A549 (cell line): ENCODE results near the gene FCN1. TPM values are rescaled to one million over a fixed set of nuclear protein-coding genes. Genes with fewer than 3 reads are reported as not detected.

Experiments used
- ATAC-seq, 2 experiments: fragments of 200-7000 bp in 1 of 2; fragments of >200 bp in 1 of 2; cut with Nextera tagmentation in 1 of 2; cut with Tn5 transposase in 1 of 2; 3 replicates each; pipeline versions ENCODE4 v1.8.0 to v1.9.1; 2018 to 2020; ENCODE audit warnings: mild to moderate bottlenecking in 1 of 2, moderate library complexity in 1 of 2
- CTCF ChIA-PET: fragments of 300-600 bp; sonication (Branson Sonifier 250); formaldehyde crosslinking; extraction: SDS; loops from one replicate; lab custom pipeline; 2021; ENCODE audit warnings: antibody characterized with exemption, inconsistent platforms; lab: Yijun Ruan, JAX
- POLR2A ChIA-PET: fragments of 350-600 bp; formaldehyde crosslinking; extraction: SDS; loops from one replicate; lab custom pipeline; 2021; ENCODE audit warnings: antibody characterized with exemption, inconsistent platforms; lab: Yijun Ruan, JAX
- DNase-seq, 2 experiments: peaks; one replicate each; pipeline versions ENCODE4 v3.0.0 to v3.0.0-alpha.2; 2011 to 2016; ENCODE audit warnings: low read depth in 1 of 2, low spot score in 1 of 2
- FAIRE-seq: peaks from 2 replicates; lab custom pipeline; 2011; peaks lifted over from hg19 to GRCh38; lab: Jason Lieb, UNC
- H3K27ac ChIP-seq, 2 experiments: fragments of >200 bp; sonication (Bioruptor Twin); formaldehyde crosslinking; 3 replicates each; pipeline ENCODE4 v1.5.1; 2016 to 2017
- H3K4me1 ChIP-seq: fragments of >200 bp; sonication (Bioruptor Twin); formaldehyde crosslinking; 3 replicates; pipeline ENCODE4 v1.6.1; 2016
- H3K4me2 ChIP-seq: fragments of >200 bp; sonication (Bioruptor Twin); formaldehyde crosslinking; 3 replicates; pipeline ENCODE4 v1.6.1; 2016
- H3K4me3 ChIP-seq: fragments of >200 bp; sonication (Bioruptor Twin); formaldehyde crosslinking; 3 replicates; pipeline ENCODE4 v1.5.1; 2016
- H3K9me3 ChIP-seq: fragments of >200 bp; sonication (Bioruptor Twin); formaldehyde crosslinking; 3 replicates; pipeline ENCODE4 v1.6.1; 2016
- EHMT2 ChIP-seq: fragments of 200-600 bp; sonication (generic); IDR thresholded peaks from 2 replicates; pipeline ENCODE4 v1.6.1; 2016; ENCODE audit warnings: antibody characterized with exemption, low read depth, mild to moderate bottlenecking, moderate library complexity
- EP300 ChIP-seq, 2 experiments: fragments of >200 bp; sonication (Bioruptor Twin); formaldehyde crosslinking; IDR thresholded peaks; 2 replicates in 1 of 2; 3 replicates in 1 of 2; pipeline ENCODE4 v1.6.1; 2016 to 2017
- FOXS1 ChIP-seq: fragments of 250-450 bp; sonication (Bioruptor Pico); IDR thresholded peaks from 2 replicates; pipeline ENCODE4 v1.5.0; 2020; ENCODE audit warnings: mild to moderate bottlenecking, moderate library complexity
- HEYL ChIP-seq: fragments of 250-450 bp; sonication (Bioruptor Pico); IDR thresholded peaks from 2 replicates; pipeline ENCODE4 v1.8.0; 2021; ENCODE audit warnings: mild to moderate bottlenecking, moderate library complexity
- HOXB13 ChIP-seq: fragments of 250-450 bp; sonication (Bioruptor Pico); IDR thresholded peaks from 2 replicates; pipeline ENCODE4 v1.5.0; 2020; ENCODE audit warnings: low read depth, mild to moderate bottlenecking, moderate library complexity
- MYC ChIP-seq: IDR thresholded peaks from 2 replicates; pipeline ENCODE4 v1.6.1; 2012; ENCODE audit warnings: mild to moderate bottlenecking, inconsistent platforms, low read length, improper control_type of control experiment, borderline replicate concordance
- NPAS2 ChIP-seq: fragments of 250-450 bp; sonication (Bioruptor Pico); IDR thresholded peaks from 2 replicates; pipeline ENCODE4 v1.8.0; 2022; ENCODE audit warnings: mild to moderate bottlenecking, moderate library complexity, borderline replicate concordance
- PHF8 ChIP-seq: fragments of 200-600 bp; sonication (generic); IDR thresholded peaks from 2 replicates; pipeline ENCODE4 v1.6.1; 2016; ENCODE audit warnings: low read depth, mild to moderate bottlenecking, antibody characterized with exemption, moderate library complexity, borderline replicate concordance
- RARB ChIP-seq: fragments of 250-450 bp; sonication (Bioruptor Pico); IDR thresholded peaks from 2 replicates; pipeline ENCODE4 v1.8.0; 2021; ENCODE audit warnings: mild to moderate bottlenecking, moderate library complexity
- RCOR1 ChIP-seq: fragments of 150-350 bp; IDR thresholded peaks from 2 replicates; pipeline ENCODE4 v1.6.1; 2014; ENCODE audit warnings: antibody characterized with exemption, low read length, low read depth
- RFX5 ChIP-seq: fragments of 450-650 bp; IDR thresholded peaks from 2 replicates; pipeline ENCODE4 v1.7.1; 2014; ENCODE audit warnings: antibody characterized with exemption, mild to moderate bottlenecking, moderate library complexity
- RNF2 ChIP-seq: fragments of 200-600 bp; sonication (generic); IDR thresholded peaks from 2 replicates; pipeline ENCODE4 v1.6.1; 2016; ENCODE audit warnings: low read depth, mild to moderate bottlenecking, antibody characterized with exemption, moderate library complexity, borderline replicate concordance
- TFCP2L1 ChIP-seq: fragments of 250-450 bp; sonication (Bioruptor Pico); IDR thresholded peaks from 2 replicates; pipeline ENCODE4 v1.5.0; 2021; ENCODE audit warnings: mild to moderate bottlenecking
- TP53 ChIP-seq: fragments of 250-450 bp; sonication (Bioruptor Pico); IDR thresholded peaks from 2 replicates; pipeline ENCODE4 v1.5.0; 2021; ENCODE audit warnings: mild to moderate bottlenecking, moderate library complexity
- ZNF302 ChIP-seq: fragments of 250-450 bp; sonication (Bioruptor Pico); IDR thresholded peaks from 2 replicates; pipeline ENCODE4 v1.9.0; 2021; ENCODE audit warnings: inconsistent platforms, mild to moderate bottlenecking, moderate library complexity
- WGBS: methylation state at CpG from one replicate; pipeline ENCODE4 v1.1.6; 2017; ENCODE audit errors: missing lambda C conversion rate; 5-methylcytosine and 5-hydroxymethylcytosine counted together
- polyA plus RNA-seq, 4 experiments: library from polyadenylated mRNA; depleted of rRNA in 3 of 4; stranded (reverse); fragments of >200 nt; fragmentation: RNase III in 1 of 4; extraction: RNeasy Plus Mini Kit Qiagen cat#74134 plus additional on column Dnase treatment in 1 of 4; gene quantifications; 2 replicates in 3 of 4; 3 replicates in 1 of 4; pipeline ENCODE4 v1.2.3, GENCODE V29; 2011 to 2017
- TF ChIP-seq, protein P1 (sequence below): fragments of 200-600 bp; sonication (generic); IDR thresholded peaks from 2 replicates; pipeline ENCODE4 v1.6.1; 2016; ENCODE audit warnings: antibody characterized with exemption, mild to moderate bottlenecking, moderate library complexity
- TF ChIP-seq, protein P2 (sequence below): IDR thresholded peaks from 2 replicates; pipeline ENCODE4 v1.6.1; 2012; ENCODE audit warnings: low read depth, borderline replicate concordance
- TF ChIP-seq, protein P3 (sequence below): IDR thresholded peaks from 2 replicates; pipeline ENCODE4 v1.6.1; 2012

Gene FCN1
- polyA plus RNA-seq, 2 of the 4 experiments (the other 2 are of a cell fraction): not detected

DNA sequence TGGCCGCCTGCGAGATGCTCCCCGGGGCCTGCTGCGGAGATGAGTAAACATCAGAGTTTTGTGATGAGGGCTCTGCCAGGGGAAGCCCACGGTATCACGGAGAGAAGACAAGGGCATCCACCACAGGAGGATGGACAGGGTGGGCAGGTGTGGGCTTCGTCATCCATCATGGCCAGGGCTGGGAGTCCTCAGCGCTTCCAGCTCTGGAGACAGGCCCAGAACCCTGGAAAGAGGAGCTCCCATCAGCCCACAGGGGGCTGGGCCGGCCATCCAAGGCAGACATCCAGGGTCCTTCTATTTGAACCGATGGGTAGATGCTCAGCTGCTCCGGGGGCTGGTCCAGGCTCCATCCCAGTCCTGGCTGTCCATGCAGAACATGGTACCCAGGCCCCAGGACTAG, 22.1 kb upstream of the FCN1 start:
- 54% methylated on average over 9 of the region's 11 CpGs for WGBS
- no peak overlapping the region for H3K4me3 ChIP-seq
- H3K9me3 ChIP-seq: no peaks in the 10 kb centered on the region
- DNase-seq (no peak), FAIRE-seq (no peak), ATAC-seq (no peak)
- TF ChIP-seq, protein P1, sequence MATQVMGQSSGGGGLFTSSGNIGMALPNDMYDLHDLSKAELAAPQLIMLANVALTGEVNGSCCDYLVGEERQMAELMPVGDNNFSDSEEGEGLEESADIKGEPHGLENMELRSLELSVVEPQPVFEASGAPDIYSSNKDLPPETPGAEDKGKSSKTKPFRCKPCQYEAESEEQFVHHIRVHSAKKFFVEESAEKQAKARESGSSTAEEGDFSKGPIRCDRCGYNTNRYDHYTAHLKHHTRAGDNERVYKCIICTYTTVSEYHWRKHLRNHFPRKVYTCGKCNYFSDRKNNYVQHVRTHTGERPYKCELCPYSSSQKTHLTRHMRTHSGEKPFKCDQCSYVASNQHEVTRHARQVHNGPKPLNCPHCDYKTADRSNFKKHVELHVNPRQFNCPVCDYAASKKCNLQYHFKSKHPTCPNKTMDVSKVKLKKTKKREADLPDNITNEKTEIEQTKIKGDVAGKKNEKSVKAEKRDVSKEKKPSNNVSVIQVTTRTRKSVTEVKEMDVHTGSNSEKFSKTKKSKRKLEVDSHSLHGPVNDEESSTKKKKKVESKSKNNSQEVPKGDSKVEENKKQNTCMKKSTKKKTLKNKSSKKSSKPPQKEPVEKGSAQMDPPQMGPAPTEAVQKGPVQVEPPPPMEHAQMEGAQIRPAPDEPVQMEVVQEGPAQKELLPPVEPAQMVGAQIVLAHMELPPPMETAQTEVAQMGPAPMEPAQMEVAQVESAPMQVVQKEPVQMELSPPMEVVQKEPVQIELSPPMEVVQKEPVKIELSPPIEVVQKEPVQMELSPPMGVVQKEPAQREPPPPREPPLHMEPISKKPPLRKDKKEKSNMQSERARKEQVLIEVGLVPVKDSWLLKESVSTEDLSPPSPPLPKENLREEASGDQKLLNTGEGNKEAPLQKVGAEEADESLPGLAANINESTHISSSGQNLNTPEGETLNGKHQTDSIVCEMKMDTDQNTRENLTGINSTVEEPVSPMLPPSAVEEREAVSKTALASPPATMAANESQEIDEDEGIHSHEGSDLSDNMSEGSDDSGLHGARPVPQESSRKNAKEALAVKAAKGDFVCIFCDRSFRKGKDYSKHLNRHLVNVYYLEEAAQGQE: no peak
- TF ChIP-seq EHMT2 (no peak), FOXS1 (CRISPR knock-in tag) (no peak), RCOR1 (no peak), MYC (no peak), HOXB13 (CRISPR knock-in tag) (no peak), RFX5 (no peak)
- TF ChIP-seq, protein P2, sequence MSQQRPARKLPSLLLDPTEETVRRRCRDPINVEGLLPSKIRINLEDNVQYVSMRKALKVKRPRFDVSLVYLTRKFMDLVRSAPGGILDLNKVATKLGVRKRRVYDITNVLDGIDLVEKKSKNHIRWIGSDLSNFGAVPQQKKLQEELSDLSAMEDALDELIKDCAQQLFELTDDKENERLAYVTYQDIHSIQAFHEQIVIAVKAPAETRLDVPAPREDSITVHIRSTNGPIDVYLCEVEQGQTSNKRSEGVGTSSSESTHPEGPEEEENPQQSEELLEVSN: no peak
- POLR2A ChIA-PET: no interaction called here
- CTCF ChIA-PET: interaction anchor here (1.8 kb wide), 1 partner anchor 20 kb away, joined by 5 read pairs; no protein-coding TSS in a partner anchor
- no peaks in the 10 kb centered on the region for H3K4me1 ChIP-seq
- H3K4me2 ChIP-seq: no peak overlapping the region
- no peak overlapping the region for H3K27ac ChIP-seq

DNA sequence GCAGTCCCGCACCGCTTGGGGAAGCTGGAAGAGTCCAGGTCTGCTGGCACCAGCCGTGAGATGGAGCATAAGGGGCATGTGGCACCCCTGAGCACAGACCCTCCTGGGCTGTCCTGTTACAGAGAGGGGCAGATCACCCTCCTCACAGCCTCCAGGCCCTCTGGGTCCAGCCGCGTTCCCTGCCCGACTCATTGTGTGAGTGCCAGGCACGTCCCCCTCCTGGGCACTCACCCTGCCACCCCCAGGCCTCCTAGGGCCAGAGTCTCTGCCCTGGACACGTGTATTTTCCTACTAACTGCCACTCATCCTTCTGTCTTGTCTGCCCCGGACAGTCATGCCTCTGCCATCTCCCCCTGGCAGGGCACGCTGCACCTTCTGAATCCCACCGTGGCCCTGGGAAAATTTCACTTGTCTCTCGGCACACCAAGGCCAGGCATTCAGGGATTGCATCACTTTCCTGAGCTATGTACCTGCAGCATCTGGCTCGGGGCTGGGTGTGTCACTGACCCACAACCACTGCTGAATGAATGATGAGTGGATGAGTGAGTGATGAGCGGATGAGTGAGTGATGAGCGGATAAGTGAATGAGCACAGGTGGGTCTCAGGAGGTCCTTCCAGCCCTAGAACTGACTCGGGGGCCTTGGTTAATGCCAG, 21.5 kb upstream of the FCN1 start:
- FAIRE-seq (no peak), ATAC-seq (peak in 1 of 2 experiments; percentile 24; a peak in 2 of 6 replicates), DNase-seq (no peak)
- H3K4me3 ChIP-seq: no peak overlapping the region
- H3K4me1 ChIP-seq: no peaks in the 10 kb centered on the region
- H3K9me3 ChIP-seq: no peaks in the 10 kb centered on the region
- TF ChIP-seq FOXS1 (CRISPR knock-in tag): no peak
- no peak for TF ChIP-seq HEYL
- no peak for TF ChIP-seq RARB (CRISPR knock-in tag)
- TF ChIP-seq, protein P3, sequence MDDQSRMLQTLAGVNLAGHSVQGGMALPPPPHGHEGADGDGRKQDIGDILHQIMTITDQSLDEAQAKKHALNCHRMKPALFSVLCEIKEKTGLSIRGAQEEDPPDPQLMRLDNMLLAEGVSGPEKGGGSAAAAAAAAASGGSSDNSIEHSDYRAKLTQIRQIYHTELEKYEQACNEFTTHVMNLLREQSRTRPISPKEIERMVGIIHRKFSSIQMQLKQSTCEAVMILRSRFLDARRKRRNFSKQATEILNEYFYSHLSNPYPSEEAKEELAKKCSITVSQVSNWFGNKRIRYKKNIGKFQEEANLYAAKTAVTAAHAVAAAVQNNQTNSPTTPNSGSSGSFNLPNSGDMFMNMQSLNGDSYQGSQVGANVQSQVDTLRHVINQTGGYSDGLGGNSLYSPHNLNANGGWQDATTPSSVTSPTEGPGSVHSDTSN: no peak
- no peak for TF ChIP-seq NPAS2 (CRISPR knock-in tag)
- TF ChIP-seq MYC: no peak
- no peak for TF ChIP-seq TFCP2L1
- TF ChIP-seq TP53: no peak
- no peak for TF ChIP-seq ZNF302 (CRISPR knock-in tag)
- H3K4me2 ChIP-seq: no peak overlapping the region
- WGBS: 48% methylated on average over 15 of the region's 16 CpGs
- no peak overlapping the region for H3K27ac ChIP-seq
- POLR2A ChIA-PET: no interaction called here
- CTCF ChIA-PET: interaction anchor here (1.0 to 1.8 kb wide), 2 partner anchors 14 to 21 kb away, joined by 3 to 5 read pairs; no protein-coding TSS in a partner anchor

DNA sequence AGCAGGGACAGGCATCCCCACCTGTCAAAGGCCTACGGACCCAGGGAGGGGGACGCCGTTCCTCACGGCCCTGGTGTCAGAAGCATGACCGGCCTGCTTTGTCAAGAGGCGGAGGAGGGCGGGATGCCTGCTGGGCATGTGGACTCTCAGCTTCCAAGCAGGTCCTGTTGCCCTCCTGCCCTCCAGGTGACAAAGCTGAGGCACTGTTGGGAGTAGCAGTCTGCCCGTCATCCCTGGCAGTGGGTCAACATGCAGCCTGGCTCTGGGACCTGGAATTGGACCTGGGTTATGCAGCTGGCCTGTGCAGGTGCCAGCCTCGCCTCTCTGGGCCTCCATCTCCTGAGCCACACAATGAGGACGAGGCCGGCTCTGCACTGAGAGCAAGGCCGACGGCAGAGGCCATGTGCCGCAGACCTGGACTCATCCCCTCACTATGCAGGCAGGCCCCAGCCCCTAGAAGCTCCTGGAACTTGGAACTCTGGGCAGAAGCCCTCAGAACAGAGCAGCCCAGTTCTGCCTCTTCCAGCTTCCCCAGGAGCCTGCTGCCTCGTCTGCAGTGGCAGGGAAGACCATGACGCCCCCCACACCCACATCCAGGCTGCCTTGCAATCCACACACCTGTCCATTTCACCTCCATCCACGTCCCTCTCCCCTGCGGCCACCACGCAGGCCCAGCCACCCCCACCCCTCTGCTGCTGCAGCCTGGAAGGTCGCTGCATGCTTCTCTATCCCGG, 20.8 kb upstream of the FCN1 start:
- no peak for FAIRE-seq

More for the DNA sequence above, 20.8 kb upstream of the FCN1 start:
- Histone ChIP-seq H3K27ac (no peak overlapping the region), H3K4me3 (no peak overlapping the region), H3K4me1 (no peaks in the 10 kb centered on the region), H3K4me2 (no peak overlapping the region), H3K9me3 (no peaks in the 10 kb centered on the region)
- no peak for TF ChIP-seq PHF8
- TF ChIP-seq EP300 (IDR thresholded peaks at IDR 0.05): no peak
- no peak for TF ChIP-seq RNF2
- TF ChIP-seq TFCP2L1: no peak
- ATAC-seq (no peak; a peak in 1 of 6 replicates), DNase-seq (no peak)
- 30% methylated on average over 9 of the region's 21 CpGs for WGBS
- POLR2A ChIA-PET: no interaction called here
- CTCF ChIA-PET: interaction anchor here (0.9 to 1.8 kb wide), 3 partner anchors 15 to 22 kb away, joined by 3 to 5 read pairs (median 3); no protein-coding TSS in a partner anchor
